GM23248 (cell line): ENCODE data around the gene SFMBT2. TPM values are rescaled to one million over a fixed set of nuclear protein-coding genes. Genes with fewer than 3 reads are reported as not detected.
"Not testable (repeated sequence)": the region's sequence is repeated elsewhere in the genome, so short reads cannot be mapped to it uniquely, and the experiment has no call there.

Experiments used
- DNase-seq: peaks from one replicate; pipeline ENCODE4 v3.0.0-alpha.2; 2015
- H2AFZ ChIP-seq: fragments of 200-600 bp; sonication (generic); 2 replicates; pipeline ENCODE4 v1.6.1; 2016; ENCODE audit warnings: antibody characterized with exemption
- H3F3A ChIP-seq: fragments of 200-600 bp; sonication (generic); 2 replicates; pipeline ENCODE4 v1.6.1; 2016; ENCODE audit warnings: mild to moderate bottlenecking, antibody characterized with exemption, mixed run types; ENCODE audit not compliant: insufficient read depth
- H3K27ac ChIP-seq: fragments of 200-600 bp; sonication (generic); 2 replicates; pipeline ENCODE4 v1.5.1; 2016; ENCODE audit warnings: mild to moderate bottlenecking
- H3K27me3 ChIP-seq: fragments of 200-600 bp; sonication (generic); replicated peaks from 2 replicates; pipeline ENCODE4 v1.6.1; 2016; ENCODE audit warnings: mild to moderate bottlenecking; ENCODE audit not compliant: insufficient read depth
- H3K36me3 ChIP-seq: fragments of 200-600 bp; sonication (generic); 2 replicates; pipeline ENCODE4 v1.6.1; 2016; ENCODE audit warnings: low read depth, mild to moderate bottlenecking
- H3K4me1 ChIP-seq: fragments of 200-600 bp; sonication (generic); 2 replicates; pipeline ENCODE4 v1.6.1; 2016; ENCODE audit warnings: mild to moderate bottlenecking; ENCODE audit not compliant: insufficient read depth
- H3K4me2 ChIP-seq: fragments of 200-600 bp; sonication (generic); one replicate; pipeline ENCODE4 v1.6.1; 2016; ENCODE audit warnings: mild to moderate bottlenecking; ENCODE audit not compliant: unreplicated experiment
- H3K4me3 ChIP-seq: fragments of 200-600 bp; sonication (generic); 2 replicates; pipeline ENCODE4 v1.5.1; 2016; ENCODE audit warnings: mild to moderate bottlenecking
- H3K79me2 ChIP-seq: fragments of 200-600 bp; sonication (generic); 2 replicates; pipeline ENCODE4 v1.6.1; 2016; ENCODE audit warnings: mild to moderate bottlenecking; ENCODE audit not compliant: insufficient read depth
- H3K9ac ChIP-seq: fragments of 200-600 bp; sonication (generic); 2 replicates; pipeline ENCODE4 v1.6.1; 2016; ENCODE audit warnings: mild to moderate bottlenecking
- H3K9me2 ChIP-seq: fragments of 200-600 bp; sonication (generic); 2 replicates; pipeline ENCODE4 v1.6.1; 2016; ENCODE audit warnings: mixed run types, mild to moderate bottlenecking, moderate library complexity; ENCODE audit not compliant: insufficient read depth
- H3K9me3 ChIP-seq: fragments of 200-600 bp; sonication (generic); one replicate; pipeline ENCODE4 v1.6.1; 2017; ENCODE audit warnings: low read depth
- H4K20me1 ChIP-seq: fragments of 200-600 bp; sonication (generic); 2 replicates; pipeline ENCODE4 v1.6.0; 2016; ENCODE audit not compliant: insufficient read depth
- EZH2 ChIP-seq: fragments of 200-600 bp; sonication (generic); IDR thresholded peaks from 2 replicates; pipeline ENCODE4 v1.6.1; 2018; ENCODE audit warnings: antibody characterized with exemption, mild to moderate bottlenecking; ENCODE audit not compliant: insufficient read depth, poor library complexity, severe bottlenecking
- EZH2phosphoT487 ChIP-seq: fragments of 200-600 bp; sonication (generic); IDR thresholded peaks from 2 replicates; pipeline ENCODE4 v1.6.1; 2018; ENCODE audit warnings: antibody characterized with exemption, moderate library complexity, mild to moderate bottlenecking, low read depth; ENCODE audit not compliant: insufficient read depth
- WGBS, 2 experiments: methylation state at CpG; one replicate each; pipeline ENCODE4 v1.1.6; 2015 to 2017; ENCODE audit warnings: low lambda C conversion rate in 2 of 2, low coverage in 1 of 2; ENCODE audit errors: missing lambda C conversion rate in 2 of 2; 5-methylcytosine and 5-hydroxymethylcytosine counted together
- in situ Hi-C: fragments of 300-500 bp; cut with MboI; formaldehyde crosslinking; loops from 2 replicates; pipeline ENCODE4 v1.15.0; 2020
- polyA plus RNA-seq: library from polyadenylated mRNA; unstranded; fragments of >200 nt; fragmentation: Nextera tagmentation; extraction: Ambion mirVana; gene quantifications from 2 replicates; pipeline ENCODE4 v1.2.1, GENCODE V29; 2016
- total RNA-seq: library from RNA; depleted of rRNA; stranded (reverse); fragments of >200 nt; shearing (Covaris generic); gene quantifications from 2 replicates; pipeline ENCODE4 v1.2.3, GENCODE V29; 2014

SFMBT2 gene
- total and polyA plus RNA-seq, 2 experiments from 2014 or later, result 0.22 TPM; not detected in 1

- Histone ChIP-seq H3K4me2 (peak overlapping the region; percentile 4), H3K79me2 (no peaks in the 10 kb centered on the region), H3K4me1 (no peaks in the 10 kb centered on the region), H3F3A (no peaks in the 10 kb centered on the region), H4K20me1 (no peaks in the 10 kb centered on the region), H3K4me3 (no peak overlapping the region), H2AFZ (no peak overlapping the region), H3K36me3 (no peaks in the 10 kb centered on the region), H3K27ac (no peak overlapping the region), H3K27me3 (no peaks in the 10 kb centered on the region), H3K9me3 (no peaks in the 10 kb centered on the region), H3K9ac (no peak overlapping the region), H3K9me2 (no peaks in the 10 kb centered on the region)
- in situ Hi-C loops, result no loop called here
- 25 to 26% methylated on average over 5 of the region's 5 CpGs for WGBS, 2 experiments
- DNase-seq, result peak; percentile 38
- TF ChIP-seq EZH2, result no peak
- TF ChIP-seq EZH2phosphoT487, result no peak
These were observed 110.4 kb downstream of the SFMBT2 start for GRCh38 chr10:7300384-7300971.

GRCh38 chr10:7299601-7300325 is 111.1 kb downstream of the SFMBT2 start:
- H3K4me2 ChIP-seq, H3K9me3 ChIP-seq, H3K36me3 ChIP-seq, H3K9me2 ChIP-seq, H2AFZ ChIP-seq, H4K20me1 ChIP-seq, H3K9ac ChIP-seq, DNase-seq, H3K27ac ChIP-seq, H3F3A ChIP-seq, H3K79me2 ChIP-seq, H3K4me3 ChIP-seq, H3K27me3 ChIP-seq, H3K4me1 ChIP-seq, in situ Hi-C loops: not testable (repeated sequence)
- WGBS, 2 experiments, result 68 to 71% methylated on average over 7 of the region's 7 CpGs

- no peaks in the 10 kb centered on the region for H3K9me3 ChIP-seq
- no peaks in the 10 kb centered on the region for H3K36me3 ChIP-seq
- 72% methylated on average over 7 of the region's 7 CpGs for WGBS, 2 experiments
- no peaks in the 10 kb centered on the region for H3K4me1 ChIP-seq
- no peaks in the 10 kb centered on the region for H3K9me2 ChIP-seq
- H3K4me3 ChIP-seq, result no peak overlapping the region
- no peak overlapping the region for H3K9ac ChIP-seq
- H3K4me2 ChIP-seq, result no peak overlapping the region
- H2AFZ ChIP-seq, result no peak overlapping the region
- no peaks in the 10 kb centered on the region for H3K27me3 ChIP-seq
- no peaks in the 10 kb centered on the region for H3K79me2 ChIP-seq
- in situ Hi-C loops, result no loop called here
- H3F3A ChIP-seq, result no peaks in the 10 kb centered on the region
- no peak for TF ChIP-seq EZH2phosphoT487
- TF ChIP-seq EZH2, result no peak
- no peaks in the 10 kb centered on the region for H4K20me1 ChIP-seq
- no peak overlapping the region for H3K27ac ChIP-seq
- no peak for DNase-seq
These were observed 112.3 kb downstream of the SFMBT2 start for GRCh38 chr10:7298495-7298894.

- H3K79me2 ChIP-seq, result no peaks in the 10 kb centered on the region
- DNase-seq, result no peak
- no peaks in the 10 kb centered on the region for H3K4me1 ChIP-seq
- H3K27ac ChIP-seq, result no peak overlapping the region
- no peaks in the 10 kb centered on the region for H3K9me2 ChIP-seq
- H3K27me3 ChIP-seq, result no peaks in the 10 kb centered on the region
- no peak overlapping the region for H2AFZ ChIP-seq
- in situ Hi-C loops, result no loop called here
- no peak overlapping the region for H3K4me2 ChIP-seq
- no peak overlapping the region for H3K9ac ChIP-seq
- H4K20me1 ChIP-seq, result no peaks in the 10 kb centered on the region
- TF ChIP-seq EZH2 (no peak), EZH2phosphoT487 (no peak)
- no peak overlapping the region for H3K4me3 ChIP-seq
- H3K36me3 ChIP-seq, result no peaks in the 10 kb centered on the region
- no peaks in the 10 kb centered on the region for H3F3A ChIP-seq
- no peaks in the 10 kb centered on the region for H3K9me3 ChIP-seq
- WGBS, 2 experiments, result 53 to 64% methylated on average over 1 of the region's 1 CpG
These were observed 113.7 kb downstream of the SFMBT2 start for GRCh38 chr10:7297094-7297493.
